ENCODE results near the gene PPARGC1A.

- TF ChIP-seq CTCF (IDR thresholded peaks at IDR 0.05) (no peak), ZFX (IDR thresholded peaks at IDR 0.05; ENCODE audit: borderline replicate concordance) (no peak)
Observed at GRCh38 chr4:23920716-23921446, 31.0 kb upstream of the PPARGC1A start.

All from 22Rv1 (cell line).